Medulla oblongata (tissue), 1 donor: ENCODE measurements around the gene CNOT6L.
"Not testable (repeated sequence)": the region's sequence is repeated elsewhere in the genome, so short reads cannot be mapped to it uniquely, and the experiment has no call there.

ENCODE experiments used
- DNase-seq: peaks from one replicate; pipeline ENCODE4 v3.0.0-alpha.2; 2015; ENCODE audit errors: extremely low spot score

CNOT6L gene

GRCh38 chr4:77818602-77819403 is at the start of gene CNOT6L:
Gene CNOT6L, minus strand, starts transcription at chr4:77819368. Its CDS starts 60 bp downstream, at chr4:77819308.
- DNase-seq: peak; percentile 51

- no peak for DNase-seq
These were observed 46.1 kb upstream of the CNOT6L start for GRCh38 chr4:77865259-77865658.

GRCh38 chr4:77863341-77863740 is 44.2 kb upstream of the CNOT6L start:
- not testable (repeated sequence) for DNase-seq

- DNase-seq: peak; percentile 96
These were observed 43.5 kb upstream of the CNOT6L start, which contains the start of gene MRPL1 for GRCh38 chr4:77862478-77863216. Gene MRPL1, plus strand, starts transcription at chr4:77862830. Its CDS starts 19 bp downstream, at chr4:77862849.

GRCh38 chr4:77861495-77861894 is 42.3 kb upstream of the CNOT6L start:
- DNase-seq: no peak

GRCh38 chr4:77859256-77859655 is 40.1 kb upstream of the CNOT6L start:
- no peak for DNase-seq

GRCh38 chr4:77856152-77856551 is 37.0 kb upstream of the CNOT6L start:
- DNase-seq: no peak

- no peak for DNase-seq
These were observed 35.4 kb upstream of the CNOT6L start for GRCh38 chr4:77854431-77855111.

GRCh38 chr4:77852892-77853495 is 33.8 kb upstream of the CNOT6L start:
- no peak for DNase-seq

GRCh38 chr4:77849278-77849965 is 30.3 kb upstream of the CNOT6L start:
- no peak for DNase-seq

GRCh38 chr4:77848508-77848907 is 29.3 kb upstream of the CNOT6L start:
- DNase-seq: no peak

- DNase-seq: no peak
These were observed 26.8 kb upstream of the CNOT6L start for GRCh38 chr4:77845929-77846328.

- no peak for DNase-seq
These were observed 26.2 kb upstream of the CNOT6L start for GRCh38 chr4:77845400-77845799.

- no peak for DNase-seq
These were observed 25.2 kb upstream of the CNOT6L start for GRCh38 chr4:77844363-77844762.

GRCh38 chr4:77843628-77844027 is 24.5 kb upstream of the CNOT6L start:
- DNase-seq: no peak

GRCh38 chr4:77834403-77834802 is 15.2 kb upstream of the CNOT6L start:
- no peak for DNase-seq

GRCh38 chr4:77833126-77833724 is 14.1 kb upstream of the CNOT6L start:
- no peak for DNase-seq

GRCh38 chr4:77827343-77827742 is 8.2 kb upstream of the CNOT6L start:
- DNase-seq: no peak

GRCh38 chr4:77826275-77826674 is 7.1 kb upstream of the CNOT6L start:
- no peak for DNase-seq

- no peak for DNase-seq
These were observed 2.6 kb upstream of the CNOT6L start for GRCh38 chr4:77821775-77822174.
